Uterus (tissue), 2 donors: ENCODE results near the gene RAB3GAP1.

Experiments
- CTCF ChIP-seq, 4 experiments: fragments of 200-600 bp in 2 of 4; fragments of 450-650 bp in 2 of 4; sonication (generic) in 2 of 4; IDR thresholded peaks; one replicate each; pipeline ENCODE4 v1.5.1; 2016 to 2019; ENCODE audit warnings: antibody characterized with exemption in 4 of 4, mild to moderate bottlenecking in 2 of 4, moderate library complexity in 1 of 4
- POLR2A ChIP-seq, 2 donors: fragments of 450-650 bp; IDR thresholded peaks; one replicate each; pipeline ENCODE4 v1.6.1; 2016; ENCODE audit warnings: antibody characterized with exemption in 2 of 2, mild to moderate bottlenecking in 1 of 2, moderate library complexity in 1 of 2

- no peak for TF ChIP-seq CTCF (IDR thresholded peaks at IDR 0.05)
- no peak for TF ChIP-seq POLR2A (IDR thresholded peaks at IDR 0.05)
Measured at GRCh38 chr2:135072125-135072997, 20.3 kb downstream of the RAB3GAP1 start.
